Heart left ventricle (tissue), 13 donors: ENCODE results near the gene FRAT2.

Experiments
- POLR2A ChIP-seq, 2 donors: fragments of 450-650 bp; IDR thresholded peaks; one replicate each; pipeline ENCODE4 v1.6.1; 2017; ENCODE audit warnings: antibody characterized with exemption in 2 of 2, mild to moderate bottlenecking in 2 of 2, moderate library complexity in 2 of 2
- TF ChIP-seq, protein P1 (sequence below), 12 donors: fragments of 200-600 bp; sonication (generic) in 4 of 12; IDR thresholded peaks; one replicate each; pipeline versions ENCODE4 v1.5.0 to v1.8.0; 2018 to 2022; ENCODE audit warnings: antibody characterized with exemption in 12 of 12, mild to moderate bottlenecking in 5 of 12
- donor health status: ischemic (EF 13 %, LVEDD 7.1; RV severe dilation, severe dysfunction).
- donor health status: DM: no; HTN: yes; CAD: no.
- donor health status: DM: no; HTN: no; CAD: no.
- donor health status: ischemic (EF 25% LVEDD 6.9; RV normal size, moderate dysfunction).
- donor health status: ischemic (EF 25% LVEDD 5.7; RV mildly dilated, moderate dysfunction).
- donor health status: ischemic (EF 35%, LVEDD 5.7; RV mildly dilated, moderate dysfunction).
- donor health status: nonischemic (EF 11% LVEDD 7.7; RV severe dilation, severe dysfunction).
- donor health status: DM: yes; HTN: yes; CAD: no.
- donor health status: PGD.
- donor health status: ischemic (EF 29% LVEDD 5.4; RV normal size, mild dysfunction).
- donor health status: nonischemic (EF 23%, LVEDD 6.1; RV moderate dilation, normal function).

DNA sequence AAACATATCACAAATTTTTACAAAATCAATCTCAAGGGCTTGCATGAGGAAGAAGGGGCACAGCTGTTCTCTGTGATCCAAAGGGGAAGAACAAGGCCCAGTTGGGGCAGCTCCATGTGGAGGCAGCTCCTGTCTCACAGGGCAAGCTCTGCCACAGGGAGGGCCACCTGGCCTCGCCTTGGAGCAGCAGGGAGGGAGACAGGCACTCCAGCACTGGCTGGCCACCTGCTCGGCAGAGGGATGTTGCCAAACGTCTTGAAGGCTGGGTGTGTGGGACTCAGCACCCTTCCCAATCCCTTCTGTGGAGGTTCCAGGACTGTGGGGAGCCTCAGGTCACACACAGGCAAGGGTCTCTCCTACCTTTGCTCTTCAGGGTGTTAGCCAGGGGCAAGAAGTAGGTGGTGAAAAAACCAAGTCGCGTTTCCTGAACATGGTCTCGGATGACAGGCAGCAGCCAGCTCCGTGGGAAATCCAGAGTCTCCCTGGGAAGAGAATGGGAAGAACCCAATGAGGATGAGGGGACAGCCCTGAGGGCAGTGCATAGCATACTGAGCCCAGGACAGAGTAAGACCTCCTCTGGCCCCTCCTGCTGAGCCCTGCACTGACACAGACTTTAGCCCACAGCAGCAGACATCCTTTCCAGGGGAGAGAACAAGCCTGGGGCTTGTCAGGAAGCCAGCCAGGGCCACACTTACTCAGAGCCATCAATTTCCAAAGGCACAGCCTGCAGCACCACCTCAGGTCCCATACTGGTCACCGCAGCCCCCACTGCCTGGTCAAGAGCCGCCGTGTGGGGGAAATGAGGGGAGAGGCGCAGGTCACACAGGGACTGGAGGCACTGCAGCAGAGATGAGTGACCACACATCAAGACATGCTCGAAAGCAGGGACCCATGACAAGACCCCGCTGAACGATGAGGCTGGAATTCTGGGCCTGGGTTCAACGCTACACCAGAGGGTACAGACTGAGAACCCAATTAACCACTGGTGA, 44.7 kb upstream of the FRAT2 start:
- TF ChIP-seq, protein P1, sequence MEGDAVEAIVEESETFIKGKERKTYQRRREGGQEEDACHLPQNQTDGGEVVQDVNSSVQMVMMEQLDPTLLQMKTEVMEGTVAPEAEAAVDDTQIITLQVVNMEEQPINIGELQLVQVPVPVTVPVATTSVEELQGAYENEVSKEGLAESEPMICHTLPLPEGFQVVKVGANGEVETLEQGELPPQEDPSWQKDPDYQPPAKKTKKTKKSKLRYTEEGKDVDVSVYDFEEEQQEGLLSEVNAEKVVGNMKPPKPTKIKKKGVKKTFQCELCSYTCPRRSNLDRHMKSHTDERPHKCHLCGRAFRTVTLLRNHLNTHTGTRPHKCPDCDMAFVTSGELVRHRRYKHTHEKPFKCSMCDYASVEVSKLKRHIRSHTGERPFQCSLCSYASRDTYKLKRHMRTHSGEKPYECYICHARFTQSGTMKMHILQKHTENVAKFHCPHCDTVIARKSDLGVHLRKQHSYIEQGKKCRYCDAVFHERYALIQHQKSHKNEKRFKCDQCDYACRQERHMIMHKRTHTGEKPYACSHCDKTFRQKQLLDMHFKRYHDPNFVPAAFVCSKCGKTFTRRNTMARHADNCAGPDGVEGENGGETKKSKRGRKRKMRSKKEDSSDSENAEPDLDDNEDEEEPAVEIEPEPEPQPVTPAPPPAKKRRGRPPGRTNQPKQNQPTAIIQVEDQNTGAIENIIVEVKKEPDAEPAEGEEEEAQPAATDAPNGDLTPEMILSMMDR (IDR thresholded peaks at IDR 0.05), result no peak
- TF ChIP-seq POLR2A (IDR thresholded peaks at IDR 0.05), result no peak
